GM15510 (cell line): ENCODE measurements around the gene ABCG1.

Experiments
- POLR2A ChIP-seq: IDR thresholded peaks from 3 replicates; pipeline ENCODE4 v1.6.1; 2011; ENCODE audit warnings: borderline replicate concordance; ENCODE audit not compliant: insufficient read length; ENCODE audit errors: extremely low read depth

The ABCG1 gene

GRCh38 chr21:42220138-42220701, 1.3 kb downstream of the ABCG1 start:
- no peak for TF ChIP-seq POLR2A

DNA sequence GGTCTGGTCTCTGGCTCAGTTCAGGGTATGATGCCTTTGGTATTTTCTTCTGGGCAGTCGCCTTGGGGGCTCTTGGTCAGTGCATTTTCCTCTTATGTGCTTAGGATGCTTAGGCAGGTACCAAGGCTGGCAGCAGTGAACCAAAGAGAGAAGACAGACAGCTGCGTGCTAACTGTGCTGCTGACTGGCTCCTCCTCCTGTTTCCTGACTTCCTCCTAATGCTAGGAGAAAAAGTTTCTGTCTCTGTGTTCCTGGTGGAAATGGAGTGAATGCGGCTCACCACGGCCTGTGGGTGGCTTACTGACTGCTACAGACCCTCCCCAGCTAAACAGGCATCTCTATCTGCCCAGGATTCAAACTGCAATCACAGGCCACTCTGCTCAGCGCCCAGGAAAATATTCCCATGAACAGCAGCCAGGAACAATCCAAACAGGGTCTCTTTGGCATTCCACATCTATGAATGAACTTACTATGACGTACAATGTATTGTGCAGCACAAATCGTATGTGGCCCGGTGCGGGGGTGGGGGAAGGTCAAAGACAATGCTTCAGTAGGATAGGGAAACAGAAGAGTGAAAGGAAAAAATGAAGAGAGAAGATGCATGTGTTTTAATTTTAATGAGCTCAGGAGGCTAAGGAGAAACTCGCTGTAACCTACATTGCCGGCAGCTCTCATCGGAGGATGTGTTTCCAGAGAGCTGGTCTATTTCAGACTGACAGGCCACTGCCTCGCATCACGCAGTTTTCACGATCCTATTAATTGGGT, 2.8 kb downstream of the ABCG1 start:
- TF ChIP-seq POLR2A: no peak

DNA sequence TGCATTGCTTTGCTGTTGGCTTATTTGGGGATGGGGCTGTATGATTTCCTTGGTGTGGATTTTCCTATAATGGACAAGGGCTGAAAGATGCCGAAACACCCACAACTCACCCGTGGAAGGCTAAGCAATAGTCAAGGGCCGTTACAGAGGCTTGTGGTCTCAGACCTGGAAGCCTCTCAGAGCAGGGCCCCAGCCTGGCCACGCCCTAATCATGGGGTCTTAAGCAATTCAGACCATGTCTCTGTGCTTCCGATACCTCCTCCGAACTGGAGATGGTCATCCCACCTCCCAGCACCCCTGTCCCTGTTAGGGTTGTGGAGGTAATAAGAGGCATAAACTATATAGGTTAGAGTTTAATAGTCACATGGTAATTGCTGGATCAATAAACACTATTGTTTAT, 3.4 kb downstream of the ABCG1 start:
- no peak for TF ChIP-seq POLR2A

DNA sequence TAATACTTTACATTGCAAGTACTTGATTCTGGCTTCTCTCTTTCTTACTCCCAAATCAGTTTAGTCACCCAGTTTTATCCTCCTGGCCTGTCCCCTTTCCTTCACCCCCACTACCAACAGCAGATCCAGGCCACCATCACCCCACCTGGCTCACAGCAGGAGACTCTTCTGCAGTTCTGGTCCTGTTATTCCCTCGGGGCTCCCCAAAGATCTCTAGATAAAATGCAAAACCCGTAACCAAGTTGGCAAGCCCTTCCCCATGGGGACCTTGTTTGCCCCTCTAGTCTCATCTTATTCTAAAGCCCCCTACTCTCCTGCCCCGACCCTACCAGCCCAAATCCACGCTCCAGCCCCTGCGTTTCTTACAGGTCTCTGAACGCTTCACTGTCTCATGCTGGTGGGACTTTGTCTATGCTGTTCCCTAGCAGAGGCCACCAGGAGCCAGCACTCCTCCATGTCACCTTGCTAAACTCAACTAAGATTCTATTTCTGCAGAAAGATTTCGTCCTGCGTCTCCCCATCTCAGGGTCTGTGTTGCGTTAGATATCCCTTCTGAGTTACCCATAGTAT, 4.0 kb downstream of the ABCG1 start:
- no peak for TF ChIP-seq POLR2A

- no peak for TF ChIP-seq POLR2A
Observed at GRCh38 chr21:42223826-42224575, 5.1 kb downstream of the ABCG1 start.

DNA sequence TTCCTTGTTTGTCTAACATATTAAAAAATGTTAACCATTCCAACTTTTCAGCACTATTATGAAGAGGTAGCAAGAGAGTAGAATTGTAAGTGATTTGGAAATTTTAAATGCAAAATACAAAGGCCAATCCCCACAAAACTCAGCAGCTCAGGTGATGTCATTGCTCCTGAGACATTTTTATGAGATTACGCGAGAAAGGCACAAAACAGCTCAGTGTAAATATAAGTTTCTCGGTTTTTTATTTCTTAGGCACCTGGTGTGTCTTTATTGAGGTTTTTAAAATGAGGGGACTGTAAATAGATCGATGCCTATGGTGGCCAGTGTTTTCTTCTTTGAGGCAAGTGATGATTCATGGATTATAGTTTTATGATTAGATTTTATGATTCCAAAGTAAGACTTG, 6.1 kb downstream of the ABCG1 start:
- TF ChIP-seq POLR2A: no peak

GRCh38 chr21:42225571-42226155, 6.7 kb downstream of the ABCG1 start:
- no peak for TF ChIP-seq POLR2A

DNA sequence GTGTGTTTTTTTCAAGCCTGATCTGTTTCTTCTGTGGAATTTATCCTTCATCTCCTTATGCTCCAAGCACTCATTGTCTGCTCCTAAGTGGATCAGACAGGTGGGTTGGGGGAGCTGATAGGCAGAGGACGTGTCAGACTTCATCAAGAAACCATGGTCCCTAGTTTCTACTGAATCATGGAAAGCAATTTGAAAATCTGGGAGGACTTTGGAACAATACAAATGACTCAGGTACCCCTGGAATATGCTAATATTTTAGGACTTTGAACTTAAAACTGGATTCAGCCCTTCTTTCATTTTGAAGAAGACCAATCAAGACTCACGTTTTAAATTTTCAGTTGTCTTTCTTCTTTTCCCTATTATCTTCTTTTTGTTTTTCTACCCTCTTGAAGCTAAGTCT, 7.7 kb downstream of the ABCG1 start:
- no peak for TF ChIP-seq POLR2A

DNA sequence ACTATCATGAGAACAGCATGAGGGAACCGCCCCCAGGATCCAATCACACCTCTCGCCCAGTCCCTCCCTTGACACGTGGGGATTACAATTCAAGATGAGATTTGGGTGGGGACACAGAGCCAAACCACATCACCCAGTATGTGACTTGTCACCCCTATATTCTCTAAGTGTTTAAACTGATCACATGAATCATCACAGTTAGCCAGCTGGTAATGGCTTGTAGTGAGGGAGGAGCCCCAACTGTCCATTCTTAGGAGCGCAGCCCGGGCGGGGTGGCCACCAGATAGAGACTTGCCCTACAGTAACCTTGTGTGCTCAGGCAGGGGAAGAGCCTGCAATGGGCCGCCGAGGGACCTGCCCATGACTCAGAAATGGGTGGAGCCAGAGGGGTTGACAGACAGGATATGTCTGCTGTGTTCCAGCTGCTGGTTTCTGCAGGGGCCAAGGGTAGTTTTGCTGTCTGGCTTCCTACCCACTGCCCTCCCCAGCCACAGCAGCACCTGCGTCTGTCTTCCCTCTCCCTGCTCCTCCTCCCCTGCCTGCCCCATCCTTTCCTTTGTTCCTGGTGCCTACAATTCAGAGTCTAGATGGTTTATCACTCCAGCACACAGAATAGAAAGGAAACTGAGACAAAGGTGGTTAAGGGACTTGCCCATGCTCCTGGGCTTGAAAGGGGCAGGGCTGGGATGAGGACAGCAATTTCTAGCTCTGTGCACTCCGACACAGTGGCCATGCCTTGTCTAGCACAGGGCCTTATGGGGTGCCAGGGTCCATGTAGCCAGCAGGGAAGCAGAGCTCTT, 9.2 kb downstream of the ABCG1 start:
- TF ChIP-seq POLR2A: peak; percentile 19

GRCh38 chr21:42228709-42229220, 9.8 kb downstream of the ABCG1 start:
- TF ChIP-seq POLR2A: no peak

- TF ChIP-seq POLR2A: no peak
Observed at GRCh38 chr21:42229676-42230075, 10.7 kb downstream of the ABCG1 start.

DNA sequence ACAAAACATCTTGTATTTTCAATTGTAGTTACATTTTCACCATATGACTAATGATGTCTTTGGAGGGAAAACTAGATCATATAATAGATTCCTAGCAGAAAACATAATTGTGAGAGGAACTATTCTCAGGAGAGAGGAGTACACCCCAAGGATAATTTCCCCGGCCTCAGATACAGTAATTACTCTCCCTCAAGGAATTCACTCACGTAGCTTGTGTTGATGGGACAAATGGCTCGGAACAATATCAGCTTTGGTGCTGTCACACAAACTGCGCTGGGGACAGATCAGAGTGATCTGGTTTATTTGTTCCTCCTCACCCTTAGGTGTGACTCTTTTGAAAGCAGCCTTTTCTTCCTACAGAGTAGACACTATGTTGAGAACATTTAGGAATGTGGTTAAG, 11.2 kb downstream of the ABCG1 start:
- no peak for TF ChIP-seq POLR2A

- TF ChIP-seq POLR2A: no peak
Observed at GRCh38 chr21:42230636-42231035, 11.7 kb downstream of the ABCG1 start.

DNA sequence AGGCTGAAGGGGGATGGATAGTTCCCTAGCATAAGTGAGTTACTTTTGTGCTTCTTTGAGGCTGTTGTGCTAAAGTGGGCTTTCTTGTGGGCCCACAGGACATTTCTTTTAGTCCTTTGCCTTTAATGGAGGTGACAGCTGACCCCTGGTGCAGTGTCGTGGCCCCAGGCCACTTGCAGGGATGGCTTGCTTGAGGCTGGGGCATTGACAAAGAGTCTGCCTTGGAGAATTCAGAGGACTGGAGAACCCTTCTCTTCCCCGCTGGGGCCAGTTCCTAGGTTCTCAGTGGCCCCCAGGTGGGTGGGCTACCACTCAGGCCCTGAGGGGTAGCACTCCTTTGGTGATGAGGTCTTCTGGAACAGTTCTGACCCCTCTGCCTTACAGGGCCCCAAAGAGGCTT, 12.8 kb downstream of the ABCG1 start:
- TF ChIP-seq POLR2A: no peak
